Suprapubic skin (tissue), 4 donors: ENCODE measurements around the gene BBS10. TPM values are rescaled to one million over a fixed set of nuclear protein-coding genes. Genes with fewer than 3 reads are reported as not detected.

Experiments used
- DNase-seq, 2 donors: peaks; one replicate each; pipeline ENCODE4 v3.0.0-alpha.2; 2019; ENCODE audit warnings: low spot score in 2 of 2
- H3K27ac ChIP-seq: fragments of 200-600 bp; sonication (generic); one replicate; pipeline ENCODE4 v1.5.1; 2019
- H3K27me3 ChIP-seq: fragments of 200-600 bp; sonication (generic); one replicate; pipeline ENCODE4 v1.5.1; 2019
- H3K36me3 ChIP-seq: fragments of 200-600 bp; sonication (generic); one replicate; pipeline ENCODE4 v1.5.1; 2019
- H3K4me1 ChIP-seq: fragments of 200-600 bp; sonication (generic); one replicate; pipeline ENCODE4 v1.5.1; 2019
- H3K4me3 ChIP-seq: fragments of 200-600 bp; sonication (generic); one replicate; pipeline ENCODE4 v1.5.1; 2019; ENCODE audit warnings: mild to moderate bottlenecking
- H3K9me3 ChIP-seq: fragments of 200-600 bp; sonication (generic); one replicate; pipeline ENCODE4 v1.5.1; 2019
- CTCF ChIP-seq, 2 donors: fragments of 200-600 bp in 1 of 2; fragments of 450-650 bp in 1 of 2; sonication (generic) in 1 of 2; IDR thresholded peaks; one replicate each; pipeline ENCODE4 v1.5.1; 2016 to 2019; ENCODE audit warnings: antibody characterized with exemption in 2 of 2, mild to moderate bottlenecking in 1 of 2, moderate library complexity in 1 of 2
- EP300 ChIP-seq: sonication (generic); formaldehyde crosslinking; IDR thresholded peaks from one replicate; pipeline ENCODE4 v1.6.1; 2017; ENCODE audit warnings: antibody characterized with exemption
- POLR2A ChIP-seq, 2 donors: fragments of 450-650 bp; IDR thresholded peaks; one replicate each; pipeline ENCODE4 v1.6.1; 2017; ENCODE audit warnings: antibody characterized with exemption in 2 of 2, mild to moderate bottlenecking in 2 of 2, moderate library complexity in 2 of 2
- POLR2AphosphoS5 ChIP-seq, 3 donors: sonication (generic); formaldehyde crosslinking; IDR thresholded peaks; one replicate each; pipeline ENCODE4 v1.6.1; 2017; ENCODE audit warnings: antibody characterized with exemption in 3 of 3
- WGBS: methylation state at CpG from one replicate; pipeline ENCODE4 v1.1.5; 2018; 5-methylcytosine and 5-hydroxymethylcytosine counted together
- total RNA-seq, 4 donors: library from RNA; depleted of rRNA; stranded (reverse); fragments of >200 nt; gene quantifications; one replicate each; pipeline ENCODE4 v1.1.0, GENCODE V29; 2016

BBS10 gene
- total RNA-seq, 4 donors from 2014 or later = 7.6 to 11.7 (median 9.6) TPM

- Histone ChIP-seq H3K27me3 (no peaks in the 10 kb centered on the region), H3K9me3 (no peaks in the 10 kb centered on the region), H3K4me3 (no peak overlapping the region), H3K36me3 (peaks cover 41% of the 10 kb centered on the region), H3K4me1 (no peaks in the 10 kb centered on the region), H3K27ac (no peak overlapping the region)
- no peak for DNase-seq
- TF ChIP-seq CTCF (IDR thresholded peaks at IDR 0.05) (no peak), EP300 (no peak), POLR2A (IDR thresholded peaks at IDR 0.05) (no peak), POLR2AphosphoS5 (IDR thresholded peaks at IDR 0.05) (no peak)
- WGBS = 96% methylated on average over 9 of the region's 9 CpGs
Observed at GRCh38 chr12:76360316-76360715, 12.1 kb upstream of the BBS10 start.

- 79% methylated on average over 1 of the region's 1 CpG for WGBS
- TF ChIP-seq CTCF (IDR thresholded peaks at IDR 0.05) (no peak), EP300 (no peak), POLR2AphosphoS5 (IDR thresholded peaks at IDR 0.05) (no peak), POLR2A (IDR thresholded peaks at IDR 0.05) (no peak)
- H3K27me3 ChIP-seq = no peaks in the 10 kb centered on the region
- no peaks in the 10 kb centered on the region for H3K9me3 ChIP-seq
- H3K4me3 ChIP-seq = no peak overlapping the region
- no peak for DNase-seq
- no peak overlapping the region for H3K27ac ChIP-seq
- H3K4me1 ChIP-seq = no peaks in the 10 kb centered on the region
- peaks cover 28% of the 10 kb centered on the region for H3K36me3 ChIP-seq
Observed at GRCh38 chr12:76356071-76356470, 7.9 kb upstream of the BBS10 start.

GRCh38 chr12:76346798-76347420, 1.3 kb downstream of the BBS10 start:
- WGBS = 47% methylated on average over 4 of the region's 4 CpGs
- DNase-seq = no peak
- peak overlapping the region; percentile 85 for H3K4me3 ChIP-seq
- no peaks in the 10 kb centered on the region for H3K9me3 ChIP-seq
- H3K27me3 ChIP-seq = no peaks in the 10 kb centered on the region
- H3K4me1 ChIP-seq = peaks cover 31% of the 10 kb centered on the region
- H3K27ac ChIP-seq = peak overlapping the region; percentile 89
- TF ChIP-seq CTCF (IDR thresholded peaks at IDR 0.05) (no peak), EP300 (no peak), POLR2A (IDR thresholded peaks at IDR 0.05) (no peak), POLR2AphosphoS5 (IDR thresholded peaks at IDR 0.05) (no peak)
- H3K36me3 ChIP-seq = no peaks in the 10 kb centered on the region

GRCh38 chr12:76346236-76346635, 2.0 kb downstream of the BBS10 start:
- Histone ChIP-seq H3K9me3 (no peaks in the 10 kb centered on the region), H3K27ac (no peak overlapping the region), H3K27me3 (no peaks in the 10 kb centered on the region), H3K4me3 (no peak overlapping the region), H3K36me3 (no peaks in the 10 kb centered on the region), H3K4me1 (peaks cover 31% of the 10 kb centered on the region)
- DNase-seq = no peak
- whole genome bisulfite sequencing = 75% methylated on average over 4 of the region's 4 CpGs
- TF ChIP-seq POLR2A (IDR thresholded peaks at IDR 0.05) (no peak), POLR2AphosphoS5 (IDR thresholded peaks at IDR 0.05) (no peak), CTCF (IDR thresholded peaks at IDR 0.05) (no peak), EP300 (no peak)

- no peak overlapping the region for H3K27ac ChIP-seq
- no peaks in the 10 kb centered on the region for H3K27me3 ChIP-seq
- no peak for DNase-seq
- no peak overlapping the region for H3K4me3 ChIP-seq
- H3K4me1 ChIP-seq = peaks cover 31% of the 10 kb centered on the region
- no peaks in the 10 kb centered on the region for H3K9me3 ChIP-seq
- no peaks in the 10 kb centered on the region for H3K36me3 ChIP-seq
- WGBS = 88% methylated on average over 1 of the region's 1 CpG
- TF ChIP-seq EP300 = no peak
- no peak for TF ChIP-seq POLR2AphosphoS5 (IDR thresholded peaks at IDR 0.05)
- no peak for TF ChIP-seq CTCF (IDR thresholded peaks at IDR 0.05)
- no peak for TF ChIP-seq POLR2A (IDR thresholded peaks at IDR 0.05)
Observed at GRCh38 chr12:76345569-76345968, 2.6 kb downstream of the BBS10 start.
